NCI-H1048 (cell line): Measurements from ENCODE around the gene NIPAL1.
A peak's percentile ranks its signal among the peaks of the same experiment; 100 is the strongest.
"Not testable (repeated sequence)": the region's sequence is repeated elsewhere in the genome, so short reads cannot be mapped to it uniquely, and the experiment has no call there.

ENCODE experiments used
- DNase-seq: peaks from one replicate; lab custom pipeline; 2025; lab: John Stamatoyannopoulos, UW

Gene NIPAL1

GRCh38 chr4:48016141-48017107, at the start of gene NIPAL1, which contains the start of gene CNGA1:
NIPAL1 (plus strand) TSS chr4:48016772; CDS start chr4:48016840, 68 bp downstream.
CNGA1 (minus strand) TSS chr4:48016681; CDS start chr4:47952689, 63,992 bp downstream.
- DNase-seq, result peak; percentile 62

- DNase-seq, result no peak
Measured at GRCh38 chr4:47968847-47969246, 47.7 kb upstream of the NIPAL1 start.

GRCh38 chr4:47972181-47972580, 44.4 kb upstream of the NIPAL1 start:
- no peak for DNase-seq

GRCh38 chr4:47972721-47973120, 43.9 kb upstream of the NIPAL1 start:
- DNase-seq, result no peak

GRCh38 chr4:47974566-47974965, 42.0 kb upstream of the NIPAL1 start:
- no peak for DNase-seq

GRCh38 chr4:47990145-47990544, 26.4 kb upstream of the NIPAL1 start:
- DNase-seq, result no peak

GRCh38 chr4:47992475-47992874, 24.1 kb upstream of the NIPAL1 start:
- not testable (repeated sequence) for DNase-seq

GRCh38 chr4:47996021-47996420, 20.6 kb upstream of the NIPAL1 start:
- DNase-seq, result no peak

GRCh38 chr4:48002267-48002666, 14.3 kb upstream of the NIPAL1 start:
- DNase-seq, result no peak

- DNase-seq, result not testable (repeated sequence)
Measured at GRCh38 chr4:48003568-48003967, 13.0 kb upstream of the NIPAL1 start.

- no peak for DNase-seq
Measured at GRCh38 chr4:48005781-48006180, 10.8 kb upstream of the NIPAL1 start.

- DNase-seq, result no peak
Measured at GRCh38 chr4:48008021-48008596, 8.5 kb upstream of the NIPAL1 start.

- DNase-seq, result not testable (repeated sequence)
Measured at GRCh38 chr4:48010906-48011305, 5.7 kb upstream of the NIPAL1 start.

- DNase-seq, result no peak
Measured at GRCh38 chr4:48011722-48012121, 4.8 kb upstream of the NIPAL1 start.

GRCh38 chr4:48012824-48013223, 3.7 kb upstream of the NIPAL1 start:
- no peak for DNase-seq

- no peak for DNase-seq
Measured at GRCh38 chr4:48015216-48015615, 1.4 kb upstream of the NIPAL1 start.

- DNase-seq, result no peak
Measured at GRCh38 chr4:48015678-48016077, 894 bp upstream of the NIPAL1 start.

GRCh38 chr4:48017108-48017571, 568 bp downstream of the NIPAL1 start:
- no peak for DNase-seq

- no peak for DNase-seq
Measured at GRCh38 chr4:48018112-48018511, 1.5 kb downstream of the NIPAL1 start.

- DNase-seq, result no peak
Measured at GRCh38 chr4:48021100-48021499, 4.5 kb downstream of the NIPAL1 start.

- DNase-seq, result no peak
Measured at GRCh38 chr4:48022192-48022799, 5.7 kb downstream of the NIPAL1 start.

GRCh38 chr4:48024522-48024921, 8.0 kb downstream of the NIPAL1 start:
- no peak for DNase-seq

GRCh38 chr4:48025005-48025404, 8.4 kb downstream of the NIPAL1 start:
- DNase-seq, result no peak
